Inferior parietal cortex (tissue), 1 donor: ENCODE measurements around the gene GMPR.

ENCODE experiments used
- DNase-seq: peaks from one replicate; pipeline ENCODE4 v3.0.0-alpha.2; 2016; ENCODE audit errors: extremely low spot score

GMPR gene

GRCh38 chr6:16296061-16296670 is 57.8 kb downstream of the GMPR start:
- DNase-seq, result peak; percentile 47

DNA sequence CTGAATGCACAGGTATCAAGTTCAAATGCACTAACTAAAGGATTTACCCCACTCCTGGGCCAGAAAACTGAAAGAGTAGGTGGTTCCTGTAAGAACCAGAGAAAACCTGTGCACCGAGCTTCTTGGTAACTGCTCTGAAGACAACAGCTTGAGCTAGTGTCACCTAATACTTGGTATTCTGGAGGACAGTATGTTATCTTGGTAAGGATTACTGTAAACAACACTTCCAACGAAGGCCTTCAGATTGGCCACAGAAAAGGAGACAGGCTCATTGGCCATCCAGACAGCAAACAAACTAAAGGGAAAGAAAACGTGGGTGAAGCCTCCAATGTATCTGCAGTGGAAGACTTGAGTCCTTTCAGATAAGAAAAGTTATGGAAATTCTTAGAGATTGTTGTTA is 61.5 kb downstream of the GMPR start:
- no peak for DNase-seq

DNA sequence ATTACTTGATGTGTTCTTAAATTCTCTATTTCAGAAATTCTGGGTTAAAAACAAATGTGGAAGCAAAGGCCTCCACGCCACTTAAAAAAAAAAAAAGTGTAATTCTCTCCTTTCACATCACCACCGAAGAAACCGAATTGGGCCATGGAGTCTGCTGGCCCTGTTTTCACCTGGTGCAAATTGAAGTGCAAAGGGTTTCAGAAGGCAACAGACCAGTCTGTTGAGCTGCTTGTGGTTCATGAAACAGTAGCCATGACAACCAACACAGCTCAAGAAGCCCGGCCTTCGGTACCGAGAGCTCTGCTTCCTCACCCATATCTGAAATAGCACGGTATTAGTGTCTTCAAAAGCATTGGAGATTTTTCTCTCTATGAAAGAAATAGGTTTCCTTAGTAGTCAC is 63.1 kb downstream of the GMPR start:
- no peak for DNase-seq

- DNase-seq, result no peak
Measured at GRCh38 chr6:16302721-16303552, 64.5 kb downstream of the GMPR start.

DNA sequence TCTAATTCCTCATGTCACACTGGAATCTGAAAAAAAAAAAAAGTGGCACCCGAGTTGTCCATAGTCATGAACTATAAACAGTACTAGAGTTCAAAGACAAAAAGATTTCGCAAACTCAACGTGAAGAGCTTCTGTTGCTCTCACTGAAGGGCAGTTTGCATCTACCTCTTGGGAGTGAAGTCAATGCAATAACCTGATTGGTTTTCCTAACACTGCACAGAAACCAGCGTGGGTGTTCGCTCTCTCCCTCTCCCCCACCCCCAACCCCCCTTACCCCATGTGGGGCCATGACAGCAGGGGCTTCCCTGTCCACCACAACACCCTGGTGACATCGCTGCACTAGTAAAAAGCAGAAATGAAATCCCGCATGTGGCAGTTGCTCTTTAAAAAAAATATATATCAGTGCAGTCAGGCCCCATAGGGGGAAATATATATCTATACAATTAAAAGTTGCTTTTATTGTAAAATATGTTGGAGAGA is 66.9 kb downstream of the GMPR start:
- no peak for DNase-seq

- DNase-seq, result no peak
Measured at GRCh38 chr6:16305788-16306187, 67.4 kb downstream of the GMPR start.

- DNase-seq, result no peak
Measured at GRCh38 chr6:16306334-16306733, 67.9 kb downstream of the GMPR start.

DNA sequence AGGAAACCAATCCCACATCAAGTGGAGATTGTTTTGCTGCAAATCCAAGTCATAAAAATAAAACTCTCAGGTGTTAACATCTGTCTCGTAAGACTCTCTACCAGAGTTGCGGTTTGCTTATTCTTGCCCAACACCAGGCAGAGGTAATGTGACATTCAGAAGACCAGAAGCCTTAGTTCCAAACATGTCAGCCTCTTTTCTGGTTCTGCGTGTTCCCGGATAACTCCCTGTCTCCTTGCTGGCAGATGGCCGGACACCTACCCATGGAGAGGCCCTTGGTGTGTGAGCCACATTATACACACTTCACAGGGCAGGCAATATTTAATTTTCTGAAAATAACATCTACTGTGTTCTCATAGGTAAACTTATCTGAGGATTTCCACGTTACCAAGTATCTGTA is 73.4 kb downstream of the GMPR start:
- no peak for DNase-seq

- no peak for DNase-seq
Measured at GRCh38 chr6:16313732-16314131, 75.3 kb downstream of the GMPR start.

- DNase-seq, result no peak
Measured at GRCh38 chr6:16314296-16314695, 75.9 kb downstream of the GMPR start.

- no peak for DNase-seq
Measured at GRCh38 chr6:16316741-16317251, 78.4 kb downstream of the GMPR start.

GRCh38 chr6:16318538-16318937 is 80.2 kb downstream of the GMPR start:
- peak; percentile 48 for DNase-seq

GRCh38 chr6:16318953-16319720 is 80.8 kb downstream of the GMPR start:
- DNase-seq, result no peak

DNA sequence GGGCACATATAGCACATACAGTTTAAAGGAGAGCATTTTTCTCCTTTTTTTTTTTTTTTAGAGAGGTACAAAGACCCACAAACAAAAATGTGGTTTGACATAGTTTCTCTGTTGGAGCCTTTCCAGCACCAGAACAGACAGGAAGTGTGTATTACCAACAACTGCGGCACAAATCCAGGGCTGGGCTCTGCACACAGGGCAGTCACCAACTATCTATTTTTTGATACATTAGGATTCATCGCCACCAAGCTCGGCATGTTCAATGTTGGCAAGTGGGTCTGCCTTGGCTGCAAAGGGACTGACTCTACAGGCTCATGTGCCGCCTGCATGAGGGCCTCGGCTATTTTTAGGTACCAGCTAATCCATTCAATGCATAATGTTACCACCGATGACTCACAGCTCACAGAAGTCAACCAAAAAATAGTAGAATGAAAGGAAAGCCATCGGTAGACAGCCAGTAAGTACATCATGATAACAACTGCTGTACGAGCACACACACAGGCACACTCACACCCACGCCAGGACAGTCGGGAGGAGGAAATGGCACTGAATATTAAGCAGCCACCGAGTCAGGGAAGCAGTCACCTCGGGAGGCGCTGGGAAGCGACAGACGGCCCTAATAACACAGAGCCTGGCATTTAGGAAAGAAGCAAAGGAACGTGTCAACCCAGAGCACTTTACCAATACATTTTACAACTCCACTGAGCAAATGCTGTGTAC is 81.6 kb downstream of the GMPR start:
- peak; percentile 80 for DNase-seq

GRCh38 chr6:16320533-16321340 is 82.3 kb downstream of the GMPR start:
- DNase-seq, result no peak

DNA sequence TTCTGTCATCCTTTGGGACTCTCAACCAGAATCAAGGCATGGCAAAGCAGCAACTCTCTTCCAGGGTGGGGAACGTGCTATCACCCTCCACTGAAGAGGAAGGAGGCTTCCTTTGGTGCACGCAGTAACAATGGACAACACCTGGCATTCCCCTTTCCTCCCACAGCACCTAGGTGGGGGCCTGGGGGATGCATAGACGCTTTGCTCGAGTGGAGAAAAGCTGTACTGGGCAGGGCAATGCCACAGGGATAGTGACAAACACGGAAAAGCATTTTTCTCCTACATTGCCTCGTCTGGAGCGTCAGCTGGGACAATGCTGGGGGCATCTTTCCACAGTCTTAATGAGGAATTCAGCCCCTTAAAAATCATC is 82.9 kb downstream of the GMPR start:
- DNase-seq, result no peak

- no peak for DNase-seq
Measured at GRCh38 chr6:16321826-16322225, 83.4 kb downstream of the GMPR start.

DNA sequence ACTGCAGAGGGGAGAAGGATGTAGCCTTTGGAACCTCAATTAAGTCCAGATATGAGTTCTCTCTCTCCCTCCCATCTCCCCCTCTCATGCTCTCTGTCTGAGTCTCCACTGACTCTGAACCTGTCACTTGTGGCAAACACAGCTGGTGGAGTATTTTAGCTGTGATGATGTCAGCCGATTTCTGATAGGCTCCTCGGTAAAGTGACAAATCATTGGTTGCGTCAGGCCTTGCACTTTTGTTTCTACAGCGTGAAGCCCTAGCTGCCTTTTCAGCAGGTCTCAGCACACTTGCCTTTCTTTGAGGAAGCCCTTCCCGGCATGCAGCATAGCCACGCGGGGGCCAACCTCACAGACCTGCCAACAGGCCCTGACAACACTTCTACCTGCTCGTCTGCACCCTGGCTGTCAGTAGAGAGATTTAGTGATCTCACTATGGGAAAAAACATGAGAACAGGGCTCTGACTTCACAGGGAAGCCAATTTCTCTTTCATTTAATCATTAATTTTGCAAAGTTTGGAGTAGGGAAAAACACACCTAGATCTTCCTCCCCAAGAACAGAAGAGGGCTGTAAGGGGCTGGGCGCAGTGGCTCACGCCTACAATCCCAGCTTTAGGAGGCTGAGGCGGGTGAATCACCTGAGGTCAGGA is 84.4 kb downstream of the GMPR start:
- DNase-seq, result peak; percentile 82

GRCh38 chr6:16324184-16324583 is 85.8 kb downstream of the GMPR start:
- no peak for DNase-seq

DNA sequence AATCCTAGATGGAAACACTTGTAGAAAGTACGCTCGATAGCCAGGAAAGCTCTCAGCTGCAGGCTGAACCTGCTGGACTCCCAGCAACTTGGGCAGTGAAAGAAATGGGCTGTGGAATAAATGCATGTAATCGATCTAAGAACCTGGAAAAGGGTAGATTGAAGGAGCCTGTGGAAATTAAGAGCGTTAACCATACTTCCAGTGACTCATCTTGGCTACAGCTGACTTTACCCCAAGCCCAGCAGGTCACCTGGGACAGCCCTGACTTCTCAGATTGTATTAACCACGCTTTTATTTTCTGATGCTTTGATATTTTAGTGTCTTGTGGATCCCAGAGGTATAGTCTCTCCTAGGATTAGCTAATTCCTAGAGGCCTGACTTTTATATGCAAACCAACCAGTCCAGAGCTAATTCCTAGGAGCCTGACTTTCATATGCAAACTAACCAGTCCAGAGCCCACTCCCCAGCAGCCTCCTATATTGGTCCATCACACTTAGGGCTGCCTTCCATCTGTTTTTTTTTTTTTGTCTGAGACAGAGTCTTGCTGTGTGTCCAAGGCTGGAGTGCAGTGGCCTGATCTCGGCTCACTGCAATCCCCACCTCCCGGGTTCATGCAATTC is 86.3 kb downstream of the GMPR start:
- no peak for DNase-seq
